Measurements from ENCODE around the gene MARCO. TPM values are rescaled to one million over a fixed set of nuclear protein-coding genes. Genes with fewer than 3 reads are reported as not detected.

MARCO gene
- total and polyA plus RNA-seq, 10 of the 15 experiments (the other 5 are each of a cell fraction or from before 2014, with no cell fraction given), result 0.13 to 0.67 (median 0.32) TPM; not detected in 5

GRCh38 chr2:118991554-118991953 lies 49.6 kb downstream of the MARCO start (continued):
- no peak for TF ChIP-seq TCF3 (IDR thresholded peaks at IDR 0.05; ENCODE audit: borderline replicate concordance, insufficient read depth, low read depth, low read length)

DNA sequence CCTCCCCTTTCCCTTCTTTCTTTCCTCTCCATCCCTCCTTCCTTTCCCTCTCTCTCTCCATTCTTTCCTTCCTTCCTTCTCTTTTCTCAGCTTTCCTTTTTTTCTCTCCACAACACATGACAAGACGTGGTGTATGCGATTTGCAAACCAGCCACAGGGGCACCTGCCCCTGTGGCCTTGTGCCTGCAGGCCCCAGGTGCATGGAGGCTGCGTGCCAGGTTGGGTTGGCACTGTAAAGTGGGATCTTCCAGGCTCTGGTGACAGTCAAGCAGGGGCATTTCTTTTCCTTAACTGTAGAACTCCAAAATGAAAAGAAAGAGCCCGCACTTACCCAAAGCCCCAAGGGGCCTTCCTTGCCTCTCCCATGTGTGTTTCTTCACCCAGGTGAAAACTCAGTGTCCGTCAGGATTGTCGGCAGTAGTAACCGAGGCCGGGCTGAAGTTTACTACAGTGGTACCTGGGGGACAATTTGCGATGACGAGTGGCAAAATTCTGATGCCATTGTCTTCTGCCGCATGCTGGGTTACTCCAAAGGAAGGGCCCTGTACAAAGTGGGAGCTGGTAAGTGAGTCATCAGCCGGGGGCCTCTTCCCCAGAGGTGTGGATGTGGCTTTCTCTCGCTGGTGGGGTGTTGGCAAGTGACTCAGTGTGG lies 50.9 kb downstream of the MARCO start:
- DNase-seq (ENCODE audit: low read depth, low spot score), result no peak
- Histone ChIP-seq H3K27me3 (replicated peaks in 1 of 2; ENCODE audit: control insufficient read depth in 2 of 2, insufficient read depth in 2 of 2, low read length in 1 of 2) (no peaks in the 10 kb centered on the region), H2AFZ (ENCODE audit: control insufficient read depth, low read depth, low read length) (no peak overlapping the region), H3K27ac (ENCODE audit: control insufficient read depth, insufficient read depth) (no peak overlapping the region), H3K9ac (ENCODE audit: control insufficient read depth, insufficient read depth, low read length) (no peak overlapping the region), H3K4me1 (ENCODE audit: control insufficient read depth, insufficient read depth, low read length) (no peaks in the 10 kb centered on the region), H3K9me3 (replicated peaks; ENCODE audit: control insufficient read depth, insufficient read depth, low read length) (no peaks in the 10 kb centered on the region), H3K36me3 (ENCODE audit: control insufficient read depth in 2 of 2, insufficient read depth in 2 of 2, low read length in 1 of 2) (no peaks in the 10 kb centered on the region), H3K4me2 (ENCODE audit: control insufficient read depth, insufficient read depth) (no peak overlapping the region), H3K79me2 (ENCODE audit: control insufficient read depth, insufficient read depth, low read length) (no peaks in the 10 kb centered on the region), H3K4me3 (no peak overlapping the region), H4K20me1 (ENCODE audit: control insufficient read depth, insufficient read depth) (no peaks in the 10 kb centered on the region)
- WGBS (ENCODE audit: insufficient coverage, insufficient replicate concordance, low lambda C conversion rate, missing lambda C conversion rate), result 25% methylated on average over 13 of the region's 13 CpGs
- POLR2A ChIA-PET, result no interaction called here
- intact Hi-C loops (cut with micrococcal nuclease; ENCODE audit: unreplicated experiment) (no loop called here), in situ Hi-C loops (cut with MboI) (no loop called here)
- CTCF ChIA-PET, result no interaction called here
- no peak; the same call in 2 of the 3 replicates for ATAC-seq
- SMC1A ChIA-PET (ENCODE audit: uncharacterized antibody, unreplicated experiment), result no interaction called here
- RAD21 ChIA-PET (ENCODE audit: unreplicated experiment), result no interaction called here
- no TSS peak for BruUV-seq (replicated peaks)
- TF ChIP-seq DPF2 (IDR thresholded peaks at IDR 0.05) (0 out of 2 replicates have a peak, but pooled peaks have one; percentile 17), EZH2 (IDR thresholded peaks at IDR 0.05; ENCODE audit: borderline replicate concordance, control insufficient read depth, low read depth, low read length) (no peak)
- TF ChIP-seq, protein P1, sequence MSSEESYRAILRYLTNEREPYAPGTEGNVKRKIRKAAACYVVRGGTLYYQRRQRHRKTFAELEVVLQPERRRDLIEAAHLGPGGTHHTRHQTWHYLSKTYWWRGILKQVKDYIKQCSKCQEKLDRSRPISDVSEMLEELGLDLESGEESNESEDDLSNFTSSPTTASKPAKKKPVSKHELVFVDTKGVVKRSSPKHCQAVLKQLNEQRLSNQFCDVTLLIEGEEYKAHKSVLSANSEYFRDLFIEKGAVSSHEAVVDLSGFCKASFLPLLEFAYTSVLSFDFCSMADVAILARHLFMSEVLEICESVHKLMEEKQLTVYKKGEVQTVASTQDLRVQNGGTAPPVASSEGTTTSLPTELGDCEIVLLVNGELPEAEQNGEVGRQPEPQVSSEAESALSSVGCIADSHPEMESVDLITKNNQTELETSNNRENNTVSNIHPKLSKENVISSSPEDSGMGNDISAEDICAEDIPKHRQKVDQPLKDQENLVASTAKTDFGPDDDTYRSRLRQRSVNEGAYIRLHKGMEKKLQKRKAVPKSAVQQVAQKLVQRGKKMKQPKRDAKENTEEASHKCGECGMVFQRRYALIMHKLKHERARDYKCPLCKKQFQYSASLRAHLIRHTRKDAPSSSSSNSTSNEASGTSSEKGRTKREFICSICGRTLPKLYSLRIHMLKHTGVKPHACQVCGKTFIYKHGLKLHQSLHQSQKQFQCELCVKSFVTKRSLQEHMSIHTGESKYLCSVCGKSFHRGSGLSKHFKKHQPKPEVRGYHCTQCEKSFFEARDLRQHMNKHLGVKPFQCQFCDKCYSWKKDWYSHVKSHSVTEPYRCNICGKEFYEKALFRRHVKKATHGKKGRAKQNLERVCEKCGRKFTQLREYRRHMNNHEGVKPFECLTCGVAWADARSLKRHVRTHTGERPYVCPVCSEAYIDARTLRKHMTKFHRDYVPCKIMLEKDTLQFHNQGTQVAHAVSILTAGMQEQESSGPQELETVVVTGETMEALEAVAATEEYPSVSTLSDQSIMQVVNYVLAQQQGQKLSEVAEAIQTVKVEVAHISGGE (CRISPR knock-in tag; IDR thresholded peaks at IDR 0.05), result no peak
- FAIRE-seq, result no peak
